CD4-positive, alpha-beta T cell treated with Interleukin-15 for 4 hours (primary cell): ENCODE results near the gene HMCN1.
"Not testable (repeated sequence)": the region's sequence is repeated elsewhere in the genome, so short reads cannot be mapped to it uniquely, and the experiment has no call there.

Experiments used
- DNase-seq: peaks from one replicate; pipeline ENCODE4 v3.0.0-alpha.2; 2020; ENCODE audit warnings: low spot score

HMCN1 gene

GRCh38 chr1:185853739-185854138 lies 119.5 kb downstream of the HMCN1 start:
- DNase-seq, result no peak

DNA sequence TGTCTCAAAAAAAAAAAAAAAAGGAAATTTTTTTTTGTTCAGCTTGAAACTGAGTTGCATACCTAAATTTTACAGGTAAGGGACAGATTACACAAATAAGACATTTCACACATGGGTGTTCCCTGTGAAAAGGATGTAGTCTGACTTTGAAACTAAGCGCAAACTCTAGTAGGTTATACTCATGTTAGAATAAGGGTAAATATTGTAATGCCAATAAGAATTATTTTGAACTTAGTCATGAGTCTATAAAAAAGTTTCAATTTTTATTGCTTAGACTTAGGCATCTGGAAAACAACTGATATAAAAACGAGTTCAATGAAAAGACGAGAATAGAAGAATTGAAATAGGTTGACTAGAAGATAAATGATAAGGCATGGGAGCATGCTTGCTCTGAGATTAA lies 122.3 kb downstream of the HMCN1 start:
- no peak for DNase-seq

GRCh38 chr1:185857442-185857841 lies 123.3 kb downstream of the HMCN1 start:
- DNase-seq, result no peak

DNA sequence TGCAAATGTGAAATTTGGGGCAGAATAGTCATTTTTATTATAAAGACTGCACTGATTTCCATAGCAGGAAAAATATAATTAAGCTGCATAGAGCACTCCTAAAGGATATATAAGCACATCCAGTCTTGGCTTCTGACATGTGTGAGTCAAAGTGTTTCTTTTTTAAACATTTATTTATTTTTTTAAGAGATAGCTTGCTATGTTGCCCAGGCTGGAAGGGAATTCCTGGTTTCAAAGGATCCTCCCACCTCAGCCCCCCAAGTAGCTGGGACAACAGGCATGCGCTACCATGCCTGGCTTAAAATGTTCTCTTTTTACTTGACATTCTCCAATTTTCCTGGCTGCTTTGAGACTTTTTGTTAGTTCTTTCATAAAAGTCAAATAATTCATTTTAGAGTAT lies 126.1 kb downstream of the HMCN1 start:
- DNase-seq, result no peak

- no peak for DNase-seq
Observed at GRCh38 chr1:185860859-185861258, 126.7 kb downstream of the HMCN1 start.

- no peak for DNase-seq
Observed at GRCh38 chr1:185861630-185862029, 127.4 kb downstream of the HMCN1 start.

- DNase-seq, result no peak
Observed at GRCh38 chr1:185862235-185862634, 128.0 kb downstream of the HMCN1 start.

GRCh38 chr1:185864331-185864730 lies 130.1 kb downstream of the HMCN1 start:
- DNase-seq, result no peak

- no peak for DNase-seq
Observed at GRCh38 chr1:185864889-185865517, 130.8 kb downstream of the HMCN1 start.

- DNase-seq, result no peak
Observed at GRCh38 chr1:185869590-185869989, 135.4 kb downstream of the HMCN1 start.

DNA sequence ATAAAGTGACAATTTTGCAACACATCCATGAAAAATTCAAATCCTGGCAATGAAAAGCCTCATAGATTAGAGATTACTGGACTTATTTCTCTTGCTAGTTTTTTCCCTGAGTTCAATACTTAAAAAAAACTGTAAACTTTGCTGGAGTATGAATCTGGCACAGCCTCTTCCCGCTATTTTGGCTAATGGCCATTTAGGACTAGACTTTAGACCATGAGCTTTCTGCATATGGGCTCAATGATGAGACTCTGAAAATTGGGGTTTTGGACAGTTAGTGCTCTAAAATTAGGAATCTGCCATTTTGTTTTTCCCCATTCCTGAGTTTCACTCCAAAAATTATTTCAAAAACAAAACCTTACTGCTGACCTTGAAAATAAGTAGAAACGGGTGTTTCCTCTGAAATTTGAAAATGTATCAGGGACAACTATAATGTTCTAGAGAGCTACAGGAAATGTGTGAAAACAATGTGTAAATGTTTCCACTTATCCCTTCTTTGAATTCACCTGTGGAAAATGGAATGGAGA lies 137.5 kb downstream of the HMCN1 start:
- no peak for DNase-seq

- no peak for DNase-seq
Observed at GRCh38 chr1:185874246-185874645, 140.1 kb downstream of the HMCN1 start.

DNA sequence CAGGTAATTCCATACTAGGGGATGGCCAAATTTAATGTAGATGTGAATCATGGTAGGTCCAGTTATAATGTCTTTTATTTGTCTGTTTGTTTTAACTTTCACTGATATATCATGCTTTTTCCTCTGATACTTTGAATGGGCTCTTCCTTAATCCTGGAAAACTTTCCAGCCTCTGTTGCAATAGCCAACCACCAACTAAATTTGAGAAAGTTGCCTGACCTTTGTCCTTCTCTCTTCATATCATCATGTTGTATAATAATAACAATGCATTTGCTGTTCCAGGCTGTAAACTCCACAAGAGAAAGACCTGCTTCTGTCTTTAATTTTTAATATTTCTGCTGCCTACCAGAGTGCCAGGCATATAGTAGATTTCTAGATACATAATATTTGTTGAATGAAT lies 146.1 kb downstream of the HMCN1 start:
- no peak for DNase-seq

DNA sequence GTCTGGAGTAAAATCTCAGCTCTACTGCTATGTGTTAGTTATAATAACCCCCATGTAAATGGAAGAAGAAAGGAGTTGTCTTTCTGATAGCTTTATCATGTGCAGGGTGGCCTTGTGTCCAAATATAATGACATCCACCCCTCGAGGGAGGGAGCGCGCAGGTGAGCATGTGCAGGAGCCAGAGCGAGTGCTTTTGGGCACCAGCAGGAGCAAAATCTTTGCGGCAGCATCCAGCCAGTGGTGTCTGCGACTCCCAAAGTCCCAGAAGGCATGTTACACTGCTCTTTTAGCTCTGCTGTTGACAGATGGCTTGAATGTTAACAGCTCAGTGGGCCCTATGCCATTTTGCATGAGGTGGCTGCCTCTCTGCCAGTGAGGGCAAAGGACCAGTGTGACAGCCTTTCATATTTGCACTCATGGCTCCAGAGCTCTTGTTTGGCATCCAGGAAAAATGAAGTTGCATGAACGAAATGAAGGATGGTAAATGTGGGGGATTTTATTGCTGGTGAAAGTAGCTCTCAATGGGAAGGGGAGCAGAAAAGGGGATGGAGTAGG lies 146.7 kb downstream of the HMCN1 start:
- no peak for DNase-seq

GRCh38 chr1:185886046-185886445 lies 151.9 kb downstream of the HMCN1 start:
- no peak for DNase-seq

DNA sequence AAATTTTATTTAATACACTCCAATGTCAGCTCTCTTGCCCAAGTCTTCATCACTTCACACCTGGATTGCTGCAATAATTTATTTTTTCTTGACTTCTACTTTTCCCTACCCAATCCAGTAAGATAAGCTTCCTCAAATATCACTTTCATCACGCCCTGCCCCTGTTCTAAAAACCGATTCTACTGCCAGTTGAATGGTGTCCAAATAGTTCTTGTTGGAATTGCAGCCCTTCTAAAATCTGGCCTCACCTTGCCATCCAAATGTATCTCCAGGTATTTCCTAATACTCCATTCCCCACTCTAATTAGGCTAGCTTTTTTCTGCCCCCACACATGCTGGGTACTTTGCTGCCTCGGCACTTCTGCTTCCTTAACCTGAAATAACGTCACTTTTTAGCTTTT lies 152.5 kb downstream of the HMCN1 start:
- DNase-seq, result no peak

- DNase-seq, result not testable (repeated sequence)
Observed at GRCh38 chr1:185892831-185893403, 158.7 kb downstream of the HMCN1 start.

DNA sequence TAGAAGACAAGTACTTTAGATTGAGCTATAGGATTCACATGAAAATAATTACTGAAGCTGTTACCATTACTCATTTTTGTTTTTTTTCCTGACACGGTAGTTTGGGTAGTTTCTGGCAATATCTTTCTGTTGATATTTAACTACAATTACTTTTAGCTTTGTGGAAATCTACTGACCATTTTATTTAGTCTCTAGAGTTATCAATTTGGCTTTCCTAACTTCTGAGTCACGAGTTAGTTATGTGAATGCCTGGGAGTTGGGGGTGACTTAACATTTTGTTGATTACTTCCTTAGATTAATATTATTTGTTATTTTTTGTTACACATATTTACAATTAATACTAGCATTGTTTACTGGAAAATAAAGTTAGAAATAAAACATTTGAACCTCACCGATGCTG lies 160.6 kb downstream of the HMCN1 start:
- no peak for DNase-seq

GRCh38 chr1:185895208-185895900 lies 161.2 kb downstream of the HMCN1 start:
- DNase-seq, result no peak

- no peak for DNase-seq
Observed at GRCh38 chr1:185896863-185897262, 162.7 kb downstream of the HMCN1 start.

GRCh38 chr1:185906186-185906585 lies 172.0 kb downstream of the HMCN1 start:
- no peak for DNase-seq

- DNase-seq, result no peak
Observed at GRCh38 chr1:185907246-185907645, 173.1 kb downstream of the HMCN1 start.

- no peak for DNase-seq
Observed at GRCh38 chr1:185911978-185912377, 177.8 kb downstream of the HMCN1 start.
